CD4-positive, alpha-beta T cell treated with Interleukin-1 beta for 1 hour (primary cell): ENCODE data around the gene C1orf52.
"Not testable (repeated sequence)": the region's sequence is repeated elsewhere in the genome, so short reads cannot be mapped to it uniquely, and the experiment has no call there.

Source experiments
- DNase-seq, 2 donors: peaks; one replicate each; pipeline ENCODE4 v3.0.0-alpha.2; 2020 to 2022

The C1orf52 gene

GRCh38 chr1:85277802-85278201 is 18.3 kb upstream of the C1orf52 start:
- DNase-seq = no peak

GRCh38 chr1:85276978-85277639 is 17.6 kb upstream of the C1orf52 start:
- no peak for DNase-seq

GRCh38 chr1:85276215-85276977 is 16.9 kb upstream of the C1orf52 start, which contains the start of gene BCL10:
Gene BCL10, minus strand, starts transcription at chr1:85276632. Its CDS starts 280 bp downstream, at chr1:85276352.
- peak; percentile 98 to 99 for DNase-seq

DNA sequence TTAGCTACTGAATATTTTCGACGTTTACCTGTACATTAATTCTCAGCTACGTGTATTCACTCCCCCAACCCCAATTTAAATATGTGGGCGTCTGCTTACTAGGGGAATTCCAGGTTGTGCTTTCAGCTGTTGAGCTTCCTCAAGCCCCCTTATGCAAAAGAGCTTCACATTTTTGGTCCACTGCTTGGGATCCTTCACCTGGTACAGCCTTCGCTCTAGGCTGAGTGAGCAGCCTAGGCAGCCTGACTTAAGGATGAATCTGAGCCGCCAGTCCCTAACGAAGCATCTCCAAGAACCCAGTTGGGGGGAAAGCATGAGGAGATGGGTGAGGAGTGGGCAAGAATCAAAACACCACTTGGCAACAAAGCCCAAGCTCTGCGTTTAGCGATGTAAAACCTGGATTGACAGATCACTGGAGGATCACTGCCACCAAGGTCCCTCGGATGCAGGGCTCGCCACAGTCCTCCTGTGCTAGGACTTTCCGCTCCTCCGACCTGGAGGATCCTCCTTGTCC is 16.3 kb upstream of the C1orf52 start:
- peak; percentile 57 to 61 for DNase-seq

- no peak for DNase-seq
Measured at GRCh38 chr1:85274969-85275453, 15.5 kb upstream of the C1orf52 start.

GRCh38 chr1:85273397-85273796 is 13.9 kb upstream of the C1orf52 start:
- no peak for DNase-seq

DNA sequence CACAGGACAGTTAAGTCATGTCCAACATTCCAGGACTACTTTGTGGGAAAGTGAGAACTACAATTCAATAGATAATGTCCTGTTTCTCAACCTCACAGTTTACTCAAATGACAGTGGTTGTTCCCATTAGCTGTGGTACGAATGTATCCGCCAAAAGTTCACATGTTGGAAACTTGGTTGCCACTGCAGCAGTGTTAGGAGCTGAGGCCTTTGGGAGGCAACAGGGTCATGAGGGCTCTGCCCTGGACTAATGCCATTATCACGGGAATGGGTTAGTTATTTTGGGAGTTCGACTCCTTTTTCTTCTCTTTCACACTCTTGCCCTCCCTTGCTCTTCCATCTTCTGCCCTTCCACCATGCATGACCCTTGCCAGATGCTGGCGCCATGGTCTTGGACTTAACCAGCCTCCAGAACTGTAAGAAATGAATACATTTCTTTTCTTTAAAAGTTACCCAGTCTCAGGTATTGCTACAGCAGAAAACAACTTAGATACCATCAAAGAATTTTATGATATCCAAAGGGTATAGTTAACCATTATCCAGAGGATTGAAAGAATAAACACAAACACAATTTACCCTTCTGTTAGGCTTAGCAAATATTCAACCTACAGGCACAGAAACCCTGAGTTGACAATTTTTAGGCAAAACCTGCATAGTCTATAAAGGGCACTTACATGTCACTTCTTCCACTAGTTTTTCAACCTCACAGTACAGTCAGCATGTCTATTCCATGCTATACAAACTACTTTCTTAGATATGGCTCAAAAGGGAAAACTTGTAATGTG is 9.5 kb upstream of the C1orf52 start:
- no peak for DNase-seq

DNA sequence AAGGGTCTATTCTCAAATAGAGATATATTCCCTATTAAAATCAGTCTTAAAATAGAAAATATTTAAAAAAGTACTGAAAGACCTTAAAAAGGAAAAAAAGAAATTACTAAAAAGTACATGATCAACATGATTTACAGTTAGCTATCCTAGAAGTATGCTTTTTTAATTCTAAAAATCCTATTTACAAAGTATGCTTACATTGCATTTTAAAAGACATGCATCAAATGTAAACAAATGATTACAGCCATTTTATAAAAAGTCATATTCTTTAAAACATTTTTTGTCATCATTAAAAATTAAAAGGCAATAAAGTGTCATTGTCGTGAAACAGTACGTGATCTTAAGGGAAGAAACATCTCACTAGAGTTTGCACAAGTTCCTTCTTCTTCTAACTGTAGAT is 7.9 kb upstream of the C1orf52 start:
- no peak for DNase-seq

- DNase-seq = no peak
Measured at GRCh38 chr1:85264150-85264549, 4.7 kb upstream of the C1orf52 start.

DNA sequence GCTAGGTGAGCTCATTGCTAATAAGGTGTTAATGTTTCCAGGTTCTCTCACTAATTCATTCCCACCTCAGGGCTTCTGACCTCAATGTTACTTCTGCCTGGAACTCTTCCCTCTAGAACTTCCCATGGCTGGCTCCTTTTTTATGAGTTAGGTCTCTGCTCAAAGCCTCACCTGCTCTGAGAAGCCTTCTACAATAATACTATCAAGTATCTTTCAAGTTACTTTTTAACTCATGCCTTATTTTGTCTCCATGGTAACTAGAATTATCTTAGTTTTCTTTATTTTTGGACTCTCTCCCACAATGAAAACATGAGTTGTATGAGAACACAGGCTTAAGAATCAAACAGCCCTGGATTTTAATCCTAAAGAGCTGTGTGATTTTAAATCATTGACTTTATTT is 3.5 kb upstream of the C1orf52 start:
- DNase-seq = no peak

GRCh38 chr1:85259912-85260274 is 431 bp upstream of the C1orf52 start:
- no peak for DNase-seq

DNA sequence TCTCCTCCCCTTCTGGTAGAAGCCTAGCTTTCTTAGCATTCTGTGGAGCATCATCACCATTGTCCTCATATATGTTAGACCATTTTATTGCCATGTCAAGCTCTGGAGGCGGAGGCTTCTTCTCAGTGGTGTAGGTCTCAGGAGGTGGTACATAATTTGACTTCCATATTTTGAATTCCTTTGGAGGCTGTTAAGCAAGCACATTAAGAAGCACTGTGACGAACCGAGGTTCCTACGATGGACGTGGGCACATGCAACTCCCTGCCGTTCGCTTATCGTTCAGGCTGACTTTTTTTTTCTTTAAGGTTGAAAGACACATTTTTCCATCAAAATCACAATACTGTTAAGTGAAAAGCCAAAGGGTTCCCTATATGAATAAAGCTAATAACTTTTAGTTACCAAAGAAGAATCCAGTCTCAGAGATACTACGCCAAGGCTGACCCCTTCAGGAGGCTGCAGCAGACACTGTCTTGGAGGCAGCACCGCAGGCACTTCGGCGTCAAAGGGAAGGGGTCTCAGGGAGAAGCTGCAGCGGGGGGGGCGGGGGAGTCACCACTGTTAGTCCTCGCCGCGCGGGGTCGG is 835 bp downstream of the C1orf52 start:
- no peak for DNase-seq

GRCh38 chr1:85249042-85249441 is 10.4 kb downstream of the C1orf52 start:
- DNase-seq = not testable (repeated sequence)

DNA sequence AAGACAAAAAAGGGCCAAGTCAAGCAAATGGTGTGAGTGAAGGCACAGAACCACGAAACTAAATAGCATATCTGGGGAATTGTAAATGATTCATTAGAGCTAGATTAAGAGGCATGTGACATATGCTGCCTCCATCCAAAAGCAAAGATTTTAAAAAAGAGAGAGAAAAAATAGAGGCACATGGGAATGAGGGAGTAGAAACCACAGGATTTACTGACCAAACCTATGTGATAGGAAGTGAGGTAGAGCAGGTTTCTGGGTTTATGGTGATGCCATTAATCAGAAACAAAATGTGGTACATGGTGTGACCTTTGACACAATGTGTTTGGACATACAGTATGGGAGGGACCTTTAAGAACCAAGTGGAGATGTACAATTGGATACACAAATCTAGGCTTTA is 13.6 kb downstream of the C1orf52 start:
- DNase-seq = no peak

DNA sequence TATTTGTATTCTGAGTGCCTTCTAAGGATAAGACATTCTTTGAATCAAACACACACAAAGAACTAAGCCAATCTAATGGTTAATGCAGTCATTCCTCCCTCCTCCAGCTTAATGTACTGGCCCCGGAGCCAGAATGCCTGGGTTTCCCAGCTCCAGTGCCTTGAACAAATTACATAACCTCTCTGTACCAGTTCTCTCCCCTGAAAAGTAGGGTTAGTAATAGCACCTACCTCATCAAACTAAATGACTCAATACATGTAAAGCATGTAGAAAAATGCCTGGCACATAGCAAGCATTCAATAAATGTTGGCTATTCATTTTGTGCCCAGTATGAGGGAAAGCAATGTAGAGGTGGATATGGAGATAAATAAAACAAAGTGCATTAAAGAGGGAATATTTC is 14.0 kb downstream of the C1orf52 start:
- no peak for DNase-seq

DNA sequence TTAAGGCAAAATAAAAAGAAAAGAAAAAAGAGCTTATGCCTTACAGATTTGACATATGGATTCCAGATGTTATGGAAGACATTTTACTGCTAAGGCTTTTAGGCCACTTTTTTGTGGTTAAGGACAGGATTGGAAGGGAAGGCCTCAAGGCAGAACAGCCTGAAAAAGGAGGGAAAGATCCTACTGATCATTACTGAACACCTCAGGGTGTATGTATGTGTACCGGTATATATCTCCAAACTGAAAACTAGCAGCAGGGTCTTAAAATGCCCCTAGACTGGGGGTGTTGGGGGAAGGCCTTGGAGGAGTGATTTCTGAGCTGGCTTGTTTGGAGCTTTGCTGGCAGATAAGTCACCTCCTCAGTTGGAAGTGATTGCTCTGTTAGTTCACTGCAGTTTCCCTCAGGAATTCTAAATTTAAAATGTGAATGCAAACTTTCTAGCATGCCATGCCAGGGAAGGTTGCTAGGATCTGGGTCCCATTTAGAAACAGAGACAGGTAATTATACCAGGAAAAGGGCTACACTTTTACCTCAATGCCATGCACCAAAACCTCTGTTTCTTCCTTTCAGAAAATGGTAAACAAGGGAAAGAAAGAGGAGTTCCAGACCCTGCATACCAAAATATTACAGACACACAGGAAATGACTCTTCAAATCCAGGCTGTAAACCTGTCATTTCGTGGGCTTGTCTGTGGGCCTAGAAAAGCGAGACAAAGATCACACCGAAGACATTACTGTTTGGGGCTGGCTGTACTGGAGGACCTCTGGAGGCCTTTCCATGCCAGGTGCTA is 15.0 kb downstream of the C1orf52 start:
- no peak for DNase-seq

- no peak for DNase-seq
Measured at GRCh38 chr1:85243372-85243771, 16.1 kb downstream of the C1orf52 start.

GRCh38 chr1:85240643-85241042 is 18.8 kb downstream of the C1orf52 start:
- no peak for DNase-seq

GRCh38 chr1:85240174-85240601 is 19.3 kb downstream of the C1orf52 start:
- DNase-seq = peak in 1 of 2 donors; percentile 24

DNA sequence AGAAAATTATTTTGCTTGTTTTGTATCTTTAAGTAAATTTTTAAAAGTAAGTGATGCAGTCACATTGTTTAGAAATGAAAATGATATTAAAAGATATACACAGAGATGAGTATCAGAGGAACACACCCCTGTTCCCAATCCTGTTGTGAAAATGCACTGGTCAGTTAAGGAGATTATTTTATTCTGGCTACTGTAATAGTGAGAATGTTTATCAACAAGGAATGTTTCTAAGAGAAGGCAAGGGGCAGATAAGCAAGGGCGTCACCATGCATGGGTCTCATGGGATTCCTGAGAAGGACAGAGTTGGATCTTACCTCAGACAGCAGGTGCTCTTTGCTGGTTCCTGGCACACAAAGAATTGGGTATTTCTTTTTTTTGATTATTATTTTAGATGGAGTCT is 21.8 kb downstream of the C1orf52 start:
- DNase-seq = no peak

- peak in 1 of 2 donors; percentile 3 for DNase-seq
Measured at GRCh38 chr1:85230305-85230977, 29.0 kb downstream of the C1orf52 start.
